GM12878 (cell line): ENCODE data around the gene SFXN5. TPM values are rescaled to one million over a fixed set of nuclear protein-coding genes. Genes with fewer than 3 reads are reported as not detected.

Source experiments
- ATAC-seq: fragments of 200-7000 bp; cut with Tn5 transposase; 3 replicates; pipeline ENCODE4 v1.9.1; 2020; ENCODE audit warnings: mild to moderate bottlenecking, moderate library complexity
- BruUV-seq: library from RNA; stranded (reverse); fragments of 400-500 nt; replicated peaks from 2 replicates; lab custom pipeline; 2021; lab: Mats Ljungman, UMichigan
- CTCF ChIA-PET: fragments of 300-600 bp; sonication (Branson Sonifier 250); formaldehyde crosslinking; extraction: SDS; loops from one replicate; lab custom pipeline; 2021; ENCODE audit warnings: inconsistent platforms; lab: Yijun Ruan, JAX
- POLR2A ChIA-PET: fragments of 350-600 bp; formaldehyde crosslinking; extraction: SDS; loops from one replicate; lab custom pipeline; 2021; ENCODE audit warnings: inconsistent platforms; lab: Charles Lee
- RAD21 ChIA-PET: fragments of 300-600 bp; sonication (Branson Sonifier 250); formaldehyde crosslinking; loops from one replicate; lab custom pipeline; 2023; ENCODE audit warnings: antibody characterized with exemption; ENCODE audit not compliant: unreplicated experiment; lab: Charles Lee
- SMC1A ChIA-PET: fragments of 300-600 bp; sonication (Branson Sonifier 250); formaldehyde crosslinking; loops from one replicate; lab custom pipeline; 2023; ENCODE audit not compliant: unreplicated experiment, uncharacterized antibody; lab: Charles Lee
- DNase-seq: peaks from one replicate; pipeline ENCODE4 v3.0.0-alpha.2; 2011; ENCODE audit warnings: low read depth, low spot score
- FAIRE-seq: peaks from 3 replicates; lab custom pipeline; 2011; peaks lifted over from hg19 to GRCh38; lab: Jason Lieb, UNC
- H2AFZ ChIP-seq: 2 replicates; pipeline ENCODE4 v1.6.0; 2011; ENCODE audit warnings: low read depth, low read length, control low read depth; ENCODE audit not compliant: control insufficient read depth
- H3K27ac ChIP-seq: 2 replicates; pipeline ENCODE4 v1.5.1; 2011; ENCODE audit warnings: control low read depth; ENCODE audit not compliant: control insufficient read depth, insufficient read depth
- H3K27me3 ChIP-seq, 2 experiments: replicated peaks in 1 of 2; 2 replicates each; pipeline versions ENCODE4 v1.6.0 to v1.6.1; 2011; ENCODE audit warnings: low read length in 1 of 2; ENCODE audit not compliant: control insufficient read depth in 2 of 2, insufficient read depth in 2 of 2
- H3K36me3 ChIP-seq, 2 experiments: 2 replicates each; pipeline ENCODE4 v1.5.1; 2011; ENCODE audit warnings: low read length in 1 of 2; ENCODE audit not compliant: control insufficient read depth in 2 of 2, insufficient read depth in 2 of 2
- H3K4me1 ChIP-seq: 2 replicates; pipeline ENCODE4 v1.6.1; 2011; ENCODE audit warnings: mild to moderate bottlenecking, low read length, moderate library complexity, mixed read lengths; ENCODE audit not compliant: control insufficient read depth, insufficient read depth
- H3K4me2 ChIP-seq: 2 replicates; pipeline ENCODE4 v1.6.0; 2011; ENCODE audit warnings: control low read depth; ENCODE audit not compliant: control insufficient read depth, insufficient read depth
- H3K4me3 ChIP-seq: fragments of 200-600 bp; sonication (generic); 2 replicates; pipeline ENCODE4 v1.5.1; 2016
- H3K79me2 ChIP-seq: 2 replicates; pipeline ENCODE4 v1.6.0; 2011; ENCODE audit warnings: low read length; ENCODE audit not compliant: control insufficient read depth, insufficient read depth
- H3K9ac ChIP-seq: 2 replicates; pipeline ENCODE4 v1.8.0; 2011; ENCODE audit warnings: low read length, control low read depth, mixed read lengths; ENCODE audit not compliant: control insufficient read depth, insufficient read depth
- H3K9me3 ChIP-seq: replicated peaks from 3 replicates; pipeline ENCODE4 v1.5.1; 2011; ENCODE audit warnings: mild to moderate bottlenecking, low read length; ENCODE audit not compliant: control insufficient read depth, insufficient read depth
- H4K20me1 ChIP-seq: 2 replicates; pipeline ENCODE4 v1.6.0; 2011; ENCODE audit not compliant: control insufficient read depth, insufficient read depth
- CEBPB ChIP-seq, 2 experiments: fragments of 150-350 bp in 1 of 2; IDR thresholded peaks; 2 replicates each; pipeline ENCODE4 v1.6.1; 2012 to 2014; ENCODE audit warnings: low read depth in 2 of 2, low read length in 2 of 2, borderline replicate concordance in 1 of 2, inconsistent platforms in 1 of 2
- E2F8 ChIP-seq: fragments of 450-650 bp; IDR thresholded peaks from 2 replicates; pipeline ENCODE4 v1.6.1; 2018; ENCODE audit warnings: mild to moderate bottlenecking, low read depth, moderate library complexity; ENCODE audit not compliant: partially characterized antibody
- HDAC6 ChIP-seq: fragments of 200-600 bp; sonication (generic); IDR thresholded peaks from one replicate; pipeline ENCODE4 v1.8.0; 2017; ENCODE audit warnings: antibody characterized with exemption; ENCODE audit not compliant: unreplicated experiment
- NKRF ChIP-seq: fragments of 450-650 bp; conservative IDR thresholded peaks from 2 replicates; pipeline ENCODE4 v1.6.1; 2017; ENCODE audit warnings: mild to moderate bottlenecking, moderate library complexity
- SMARCA5 ChIP-seq: fragments of 450-650 bp; IDR thresholded peaks from 2 replicates; pipeline ENCODE4 v1.6.1; 2017; ENCODE audit warnings: mild to moderate bottlenecking
- TBL1XR1 ChIP-seq: IDR thresholded peaks from 2 replicates; pipeline ENCODE4 v1.6.1; 2012; ENCODE audit warnings: low read depth, low read length, improper control_type of control experiment
- USF1 ChIP-seq: IDR thresholded peaks from 2 replicates; pipeline ENCODE4 v1.6.1; 2011; ENCODE audit warnings: borderline replicate concordance, low read depth, mild to moderate bottlenecking, moderate library complexity, mixed read lengths, low read length; ENCODE audit not compliant: insufficient read depth; ENCODE audit errors: extremely low read length
- whole genome bisulfite sequencing: methylation state at CpG from one replicate; pipeline ENCODE4 v1.1.6; 2016; ENCODE audit warnings: low lambda C conversion rate; ENCODE audit not compliant: insufficient replicate concordance, insufficient coverage; ENCODE audit errors: missing lambda C conversion rate; 5-methylcytosine and 5-hydroxymethylcytosine counted together
- in situ Hi-C: fragments of 300-500 bp; cut with MboI; formaldehyde crosslinking; loops from 9 replicates; pipeline ENCODE4 v1.14.3; 2018; ENCODE audit warnings: mixed read lengths
- intact Hi-C: fragments of 100-400 bp; cut with micrococcal nuclease; formaldehyde crosslinking; loops from one replicate; pipeline ENCODE4 v1.14.2; 2022; ENCODE audit not compliant: unreplicated experiment
- polyA plus RNA-seq, 11 experiments: library from polyadenylated mRNA; depleted of rRNA in 4 of 11; unstranded in 6 of 11; stranded (reverse) in 5 of 11; fragments of >200 nt; fragmentation: Nextera tagmentation in 4 of 11; fragmentation: Illumina TruSeq in 1 of 11; extraction: Ambion mirVana in 4 of 11; extraction: Trizol in 1 of 11; gene quantifications; 1 replicate in 1 of 11; 2 replicates in 10 of 11; pipeline versions ENCODE4 v1.2.1 to v1.2.3, GENCODE V29; 2011 to 2016; ENCODE audit warnings: inconsistent platforms in 2 of 11, missing spikeins in 2 of 11, low read depth in 1 of 11
- total RNA-seq, 4 experiments: library from RNA; depleted of rRNA in 3 of 4; stranded (reverse); fragments of >200 nt in 3 of 4; fragmentation: Illumina TruSeq in 1 of 4; extraction: Trizol in 1 of 4; gene quantifications; 2 replicates each; pipeline versions ENCODE4 v1.2.1 to v1.2.3, GENCODE V29; 2013 to 2021

The SFXN5 gene
- total and polyA plus RNA-seq, 10 of the 15 experiments (the other 5 are each of a cell fraction or from before 2014, with no cell fraction given), result 3.3 to 15.9 (median 11.2) TPM

- Histone ChIP-seq H4K20me1 (no peaks in the 10 kb centered on the region; the same call in 1 of the 2 replicates), H3K9me3 (no peaks in the 10 kb centered on the region), H2AFZ (no peak overlapping the region), H3K4me2 (no peak overlapping the region), H3K36me3 (no peaks in the 10 kb centered on the region), H3K79me2 (no peaks in the 10 kb centered on the region), H3K27ac (no peak overlapping the region), H3K27me3 (peaks cover 0 to 1% of the 10 kb centered on the region in 2 experiments; a peak in 2 of 4 replicates), H3K4me3 (no peak overlapping the region), H3K9ac (no peak overlapping the region), H3K4me1 (no peaks in the 10 kb centered on the region; the same call in 1 of the 2 replicates)
- SMC1A ChIA-PET, result no interaction called here
- in situ Hi-C loops, result loop anchor here (5.0 kb wide), 1 partner anchor 74 kb away; no protein-coding TSS in a partner anchor
- no peak for DNase-seq
- BruUV-seq, result no TSS peak
- no peak for TF ChIP-seq E2F8
- RAD21 ChIA-PET, result interaction anchor here (1.1 kb wide), 1 partner anchor 124 kb away, joined by 3 read pairs; no protein-coding TSS in a partner anchor
- intact Hi-C loops, result no loop called here
- FAIRE-seq, result no peak
- 56% methylated on average over 12 of the region's 12 CpGs for WGBS
- CTCF ChIA-PET, result interaction anchor here (1.4 to 4.0 kb wide), 3 partner anchors 75 to 124 kb away, joined by 5 to 30 read pairs (median 18); no protein-coding TSS in a partner anchor
- POLR2A ChIA-PET, result no interaction called here
- ATAC-seq, result no peak
Observed at GRCh38 chr2:73088211-73088610, 16.7 kb upstream of the SFXN5 start.

- Histone ChIP-seq H3K79me2 (no peaks in the 10 kb centered on the region), H3K4me1 (no peaks in the 10 kb centered on the region; the same call in 1 of the 2 replicates), H3K36me3 (no peaks in the 10 kb centered on the region), H2AFZ (no peak overlapping the region), H3K9ac (no peak overlapping the region), H3K9me3 (no peaks in the 10 kb centered on the region), H4K20me1 (no peaks in the 10 kb centered on the region; the same call in 1 of the 2 replicates), H3K4me2 (no peak overlapping the region), H3K4me3 (no peak overlapping the region), H3K27me3 (peaks cover 0 to 1% of the 10 kb centered on the region in 2 experiments; a peak in 2 of 4 replicates), H3K27ac (no peak overlapping the region)
- POLR2A ChIA-PET, result no interaction called here
- RAD21 ChIA-PET, result interaction anchor here (0.6 to 3.2 kb wide), 3 partner anchors 76 to 125 kb away, joined by 3 to 19 read pairs (median 5); no protein-coding TSS in a partner anchor
- in situ Hi-C loops (loop anchor here (5.0 kb wide), 1 partner anchor 75 kb away; no protein-coding TSS in a partner anchor), intact Hi-C loops (no loop called here)
- 14% methylated on average over 4 of the region's 4 CpGs for WGBS
- CTCF ChIA-PET, result interaction anchor here (1.0 to 4.0 kb wide), 5 partner anchors 9 to 125 kb away, joined by 3 to 30 read pairs (median 6); no protein-coding TSS in a partner anchor
- SMC1A ChIA-PET, result no interaction called here
- DNase-seq, result no peak
- FAIRE-seq, result no peak
- no peak for ATAC-seq
- no TSS peak for BruUV-seq
- TF ChIP-seq TBL1XR1 (no peak), CEBPB (IDR thresholded peaks at IDR 0.05; ENCODE audit: borderline replicate concordance in 1 of 2, low read depth in 2 of 2, low read length in 2 of 2) (no peak), SMARCA5 (no peak), NKRF (no peak), USF1 (no peak), HDAC6 (no peak)
Observed at GRCh38 chr2:73087311-73087710, 15.8 kb upstream of the SFXN5 start.
